SK-N-MC (cell line): ENCODE measurements around the gene FAIM2.
"Not testable (repeated sequence)": the region's sequence is repeated elsewhere in the genome, so short reads cannot be mapped to it uniquely, and the experiment has no call there.

ENCODE experiments used
- DNase-seq: peaks from one replicate; pipeline ENCODE4 v3.0.0-alpha.2; 2011; ENCODE audit warnings: low read depth, low spot score
- H3K27ac ChIP-seq: fragments of 200-600 bp; sonication (generic); 2 replicates; pipeline ENCODE4 v1.5.1; 2016; ENCODE audit warnings: mixed run types
- H3K36me3 ChIP-seq: fragments of 200-600 bp; sonication (generic); 2 replicates; pipeline ENCODE4 v1.6.1; 2017; ENCODE audit warnings: antibody characterized with exemption, low read length, mixed read lengths; ENCODE audit not compliant: insufficient read depth
- H3K4me3 ChIP-seq: fragments of 200-600 bp; sonication (generic); 2 replicates; pipeline ENCODE4 v1.5.1; 2016
- H3K9ac ChIP-seq: fragments of 200-600 bp; sonication (generic); 2 replicates; pipeline ENCODE4 v1.8.0; 2017; ENCODE audit warnings: mixed run types, mixed read lengths; ENCODE audit not compliant: insufficient read length
- H3K9me3 ChIP-seq: fragments of 200-600 bp; sonication (generic); 2 replicates; pipeline ENCODE4 v1.6.1; 2017; ENCODE audit warnings: low read depth, mild to moderate bottlenecking, antibody characterized with exemption, low read length, moderate library complexity, mixed read lengths
- EZH2 ChIP-seq: fragments of 200-600 bp; sonication (generic); IDR thresholded peaks from one replicate; pipeline ENCODE4 v1.6.1; 2017; ENCODE audit warnings: antibody characterized with exemption
- FOXP2 ChIP-seq: optimal IDR thresholded peaks from 2 replicates; pipeline ENCODE3; 2011; ENCODE audit warnings: mild to moderate bottlenecking, moderate library complexity; ENCODE audit not compliant: insufficient read depth; ENCODE audit errors: extremely low read length, control extremely low read depth
- POLR2AphosphoS5 ChIP-seq: IDR thresholded peaks from 2 replicates; pipeline ENCODE4 v1.6.1; 2012; ENCODE audit warnings: mild to moderate bottlenecking, low read depth, low read length, borderline replicate concordance

The FAIM2 gene

GRCh38 chr12:49885118-49885517 lies 18.6 kb downstream of the FAIM2 start:
- Histone ChIP-seq H3K27ac (no peak overlapping the region), H3K9me3 (no peaks in the 10 kb centered on the region), H3K9ac (no peak overlapping the region), H3K36me3 (no peaks in the 10 kb centered on the region), H3K4me3 (no peak overlapping the region)
- no peak for TF ChIP-seq FOXP2
- TF ChIP-seq POLR2AphosphoS5 = no peak
- TF ChIP-seq EZH2 = no peak
- DNase-seq = no peak

GRCh38 chr12:49882851-49883464 lies 20.7 kb downstream of the FAIM2 start:
- no peak overlapping the region for H3K27ac ChIP-seq
- no peak for DNase-seq

DNA sequence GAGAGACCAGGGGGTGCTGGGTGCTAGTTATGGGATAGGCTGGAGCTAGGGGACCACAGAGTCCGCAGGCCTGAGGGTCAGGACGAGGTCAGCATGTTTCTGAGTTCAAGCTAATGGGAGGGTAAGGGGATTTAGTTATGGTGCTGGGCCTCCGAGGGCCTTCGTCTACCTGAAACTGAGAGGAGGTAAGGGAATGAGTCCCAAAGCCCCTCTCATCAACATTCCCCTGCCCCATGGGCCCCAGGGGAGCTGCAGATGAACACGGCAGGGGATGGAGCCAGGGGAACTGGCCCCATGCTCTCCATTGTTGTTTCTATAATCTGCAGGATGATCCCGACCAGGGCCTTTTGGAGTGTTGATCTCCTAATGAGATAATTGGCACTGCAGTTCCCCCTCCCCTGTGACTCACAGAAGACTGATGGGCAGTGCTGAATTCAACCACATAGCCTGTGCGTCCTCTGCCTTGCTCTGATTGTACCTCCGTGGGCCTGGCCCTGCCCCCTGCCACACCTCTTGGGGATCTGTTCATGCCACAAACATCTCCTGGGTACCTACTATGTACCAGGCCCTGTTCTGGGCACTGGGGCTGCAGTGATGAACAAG lies 21.4 kb downstream of the FAIM2 start:
- TF ChIP-seq POLR2AphosphoS5 = no peak
- TF ChIP-seq EZH2 = no peak
- no peak for TF ChIP-seq FOXP2
- no peak overlapping the region for H3K9ac ChIP-seq
- no peaks in the 10 kb centered on the region for H3K9me3 ChIP-seq
- H3K36me3 ChIP-seq = no peaks in the 10 kb centered on the region
- H3K4me3 ChIP-seq = no peak overlapping the region
- no peak for DNase-seq
- no peak overlapping the region for H3K27ac ChIP-seq

More at GRCh38 chr12:49882851-49883464, 20.7 kb downstream of the FAIM2 start:
- Histone ChIP-seq H3K36me3 (no peaks in the 10 kb centered on the region), H3K4me3 (no peak overlapping the region), H3K9me3 (no peaks in the 10 kb centered on the region), H3K9ac (no peak overlapping the region)
- TF ChIP-seq POLR2AphosphoS5 (no peak), EZH2 (no peak), FOXP2 (no peak)

DNA sequence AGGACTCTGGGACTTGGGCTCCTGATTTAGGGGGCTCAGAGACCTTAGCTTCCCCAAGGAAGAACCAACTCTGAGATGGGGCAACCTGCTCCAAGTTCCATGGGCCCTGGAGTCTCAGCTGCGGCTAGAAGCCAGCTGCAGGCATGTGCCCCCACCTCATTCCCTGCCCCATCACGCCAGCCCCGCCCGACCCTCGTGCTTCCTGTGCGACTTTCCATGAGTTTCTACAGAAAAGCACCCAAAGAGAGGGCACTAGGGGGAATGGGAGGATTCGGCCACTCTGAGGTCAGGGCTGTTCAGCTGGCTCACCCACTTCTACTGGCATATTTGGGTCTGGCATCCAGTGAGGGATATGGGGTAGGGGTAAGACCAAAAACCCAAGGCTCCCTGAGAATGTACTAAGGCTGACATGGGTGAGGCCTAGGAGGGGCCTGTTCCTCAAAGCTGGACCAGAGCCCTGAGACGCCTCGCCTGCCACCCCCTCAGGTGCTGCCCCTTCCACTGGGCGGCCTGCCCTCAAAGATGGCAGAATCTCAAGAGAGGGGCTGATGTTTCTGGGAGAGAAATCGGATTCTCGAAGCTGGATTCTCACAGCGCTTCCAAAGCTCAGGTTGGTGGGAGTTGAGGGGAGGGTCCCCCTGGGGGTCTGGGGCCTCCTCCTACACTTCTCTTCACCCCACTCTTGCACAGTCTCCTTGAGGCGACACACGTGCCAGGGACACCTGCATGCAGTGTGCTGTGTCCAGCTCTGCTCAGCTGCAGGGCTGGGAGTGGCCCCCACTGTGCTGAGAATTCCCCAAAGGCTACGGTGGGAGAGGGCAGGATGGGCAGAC lies 22.1 kb downstream of the FAIM2 start:
- no peak for TF ChIP-seq POLR2AphosphoS5
- TF ChIP-seq EZH2 = no peak
- TF ChIP-seq FOXP2 = no peak
- H3K9me3 ChIP-seq = no peaks in the 10 kb centered on the region
- no peak for DNase-seq
- H3K4me3 ChIP-seq = no peak overlapping the region
- no peak overlapping the region for H3K9ac ChIP-seq
- H3K27ac ChIP-seq = no peak overlapping the region
- H3K36me3 ChIP-seq = no peaks in the 10 kb centered on the region

GRCh38 chr12:49880756-49881414 lies 22.8 kb downstream of the FAIM2 start:
- Histone ChIP-seq H3K36me3 (no peaks in the 10 kb centered on the region), H3K9ac (no peak overlapping the region), H3K9me3 (no peaks in the 10 kb centered on the region), H3K4me3 (no peak overlapping the region), H3K27ac (no peak overlapping the region)
- TF ChIP-seq EZH2 (no peak), POLR2AphosphoS5 (no peak), FOXP2 (no peak)
- DNase-seq = no peak

- H3K27ac ChIP-seq, H3K36me3 ChIP-seq, H3K9me3 ChIP-seq, H3K9ac ChIP-seq, H3K4me3 ChIP-seq, DNase-seq: not testable (repeated sequence)
Measured at GRCh38 chr12:49879065-49879464, 24.6 kb downstream of the FAIM2 start.

- Histone ChIP-seq H3K36me3 (no peaks in the 10 kb centered on the region), H3K9me3 (no peaks in the 10 kb centered on the region), H3K27ac (no peak overlapping the region), H3K4me3 (no peak overlapping the region), H3K9ac (no peak overlapping the region)
- no peak for TF ChIP-seq FOXP2
- no peak for TF ChIP-seq POLR2AphosphoS5
- TF ChIP-seq EZH2 = no peak
- no peak for DNase-seq
Measured at GRCh38 chr12:49878021-49878420, 25.7 kb downstream of the FAIM2 start.

DNA sequence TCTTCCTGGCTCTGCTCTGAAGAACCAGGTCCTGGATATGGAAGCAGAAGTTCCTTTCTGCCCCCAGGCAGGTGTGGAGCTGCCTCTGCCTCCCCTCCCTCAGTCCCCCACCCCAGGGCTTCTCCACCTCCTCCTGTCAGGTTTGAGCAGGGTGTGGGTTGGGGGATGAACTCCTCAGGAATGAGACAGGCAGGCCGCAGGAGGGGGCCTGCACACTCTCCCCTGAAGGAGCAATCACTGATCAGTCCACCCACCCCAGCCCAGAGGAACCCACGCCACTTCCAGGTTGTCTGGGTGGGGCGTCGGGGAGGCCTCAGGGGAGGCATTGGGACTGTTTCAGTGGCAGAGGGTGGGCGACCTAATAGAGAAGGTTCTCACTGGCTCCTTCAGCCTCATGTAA lies 26.6 kb downstream of the FAIM2 start:
- no peak for TF ChIP-seq FOXP2
- TF ChIP-seq POLR2AphosphoS5 = no peak
- H3K36me3 ChIP-seq = no peaks in the 10 kb centered on the region
- H3K4me3 ChIP-seq = no peak overlapping the region
- H3K9ac ChIP-seq = no peak overlapping the region
- H3K9me3 ChIP-seq = no peaks in the 10 kb centered on the region
- no peak for DNase-seq
- no peak overlapping the region for H3K27ac ChIP-seq
